Astrocyte of the cerebellum (primary cell): ENCODE results near the gene GRK4.

Experiments used
- DNase-seq: peaks from one replicate; pipeline ENCODE4 v3.0.0-alpha.2; 2011; ENCODE audit warnings: low read depth
- H3K4me3 ChIP-seq: 2 replicates; pipeline ENCODE4 v1.5.1; 2011; ENCODE audit warnings: mild to moderate bottlenecking, low read depth, low read length, moderate library complexity
- CTCF ChIP-seq: IDR thresholded peaks from 2 replicates; pipeline ENCODE4 v1.5.1; 2012; ENCODE audit warnings: low read length, low read depth, moderate library complexity, mild to moderate bottlenecking; ENCODE audit errors: missing control alignments
- in situ Hi-C: cut with HindIII; loops from 2 replicates; pipeline ENCODE4 v1.10.0; 2017; ENCODE audit warnings: low sequenced_read_pairs

GRK4 gene

DNA sequence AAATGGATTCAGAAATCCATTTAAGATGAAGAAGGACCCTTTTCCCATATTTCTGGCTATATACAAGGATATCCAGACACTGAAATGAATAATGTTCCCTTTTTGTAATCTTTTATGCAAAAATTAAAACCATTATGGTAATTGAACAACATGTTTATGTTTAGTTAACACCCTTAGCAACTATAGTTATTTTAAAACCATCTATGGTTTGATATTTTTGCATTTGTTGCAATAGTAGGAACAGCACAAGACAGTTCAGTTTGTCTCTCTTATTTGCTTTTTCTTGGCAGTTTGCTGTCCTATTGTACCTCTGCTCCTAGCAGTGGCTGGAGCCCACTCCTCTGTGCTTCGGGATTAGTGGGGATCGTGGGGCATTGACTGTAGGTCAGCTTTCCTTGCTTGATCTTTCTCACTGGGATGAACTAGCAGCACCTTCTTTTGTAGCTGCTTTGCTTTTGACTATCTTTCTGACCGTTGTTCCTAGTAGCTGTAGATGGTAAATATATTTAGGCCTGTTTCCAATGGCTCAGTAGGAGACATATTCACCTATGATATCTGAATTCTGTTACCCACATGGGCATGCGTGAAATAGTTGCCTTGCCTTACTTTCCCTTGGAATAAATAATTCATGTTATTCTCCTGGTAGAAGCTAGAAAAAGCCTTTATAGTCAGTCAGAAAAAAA lies 123.9 kb downstream of the GRK4 start:
- H3K4me3 ChIP-seq: no peak overlapping the region
- no peak for TF ChIP-seq CTCF
- DNase-seq: no peak
- in situ Hi-C loops: no loop called here
